ENCODE data around the gene SYNC.

GRCh38 chr1:32676945-32677344 lies 25.6 kb downstream of the SYNC start:
- TF ChIP-seq CTCF (conservative IDR thresholded peaks at IDR 0.05 in 1 of 2, IDR thresholded peaks at IDR 0.05 in 1 of 2; ENCODE audit: extremely low read depth in 1 of 2, insufficient read depth in 1 of 2, low read depth in 1 of 2, low read length in 2 of 2) (no peak), EZH2 (IDR thresholded peaks at IDR 0.05; ENCODE audit: borderline replicate concordance, low read length) (no peak)
